AG04450 (cell line): Measurements from ENCODE around the gene OGFOD3. TPM values are rescaled to one million over a fixed set of nuclear protein-coding genes. Genes with fewer than 3 reads are reported as not detected.

Source experiments
- CTCF ChIA-PET: fragments of 300-600, 350-600 bp; formaldehyde crosslinking; extraction: SDS; loops from one replicate; lab custom pipeline; 2022; ENCODE audit warnings: antibody characterized with exemption, inconsistent platforms; lab: Charles Lee
- POLR2A ChIA-PET: fragments of 350-600 bp; formaldehyde crosslinking; extraction: SDS; loops from one replicate; lab custom pipeline; 2021; ENCODE audit warnings: antibody characterized with exemption, inconsistent platforms; lab: Yijun Ruan, JAX
- DNase-seq: peaks from one replicate; pipeline ENCODE4 v3.0.0-alpha.2; 2011; ENCODE audit warnings: low read depth, low spot score
- H3K27ac ChIP-seq: one replicate; pipeline ENCODE4 v1.5.1; 2012; ENCODE audit warnings: low read depth, low read length, control low read depth
- H3K27me3 ChIP-seq: one replicate; pipeline ENCODE4 v1.6.0; 2012; ENCODE audit warnings: low read length; ENCODE audit not compliant: control insufficient read depth, insufficient read depth
- H3K4me3 ChIP-seq: 2 replicates; pipeline ENCODE4 v1.5.1; 2011; ENCODE audit warnings: mild to moderate bottlenecking, low read depth, low read length, control low read depth
- H3K9me3 ChIP-seq: 2 replicates; pipeline ENCODE4 v1.5.1; 2012; ENCODE audit warnings: low read length; ENCODE audit not compliant: control insufficient read depth, insufficient read depth
- CTCF ChIP-seq: IDR thresholded peaks from 2 replicates; pipeline ENCODE4 v1.5.1; 2011; ENCODE audit warnings: low read depth, low read length, control low read depth, inconsistent platforms
- polyA plus RNA-seq: library from polyadenylated mRNA; depleted of rRNA; stranded (reverse); fragments of >200 nt; gene quantifications from 2 replicates; pipeline ENCODE4 v1.2.3, GENCODE V29; 2011

The OGFOD3 gene
- polyA plus RNA-seq, 1 experiment = 22.8 TPM

GRCh38 chr17:82390015-82390859, 28.1 kb downstream of the OGFOD3 start:
- DNase-seq = no peak
- Histone ChIP-seq H3K4me3 (no peak overlapping the region), H3K9me3 (no peaks in the 10 kb centered on the region; the same call in 1 of the 2 replicates), H3K27me3 (peaks cover 22% of the 10 kb centered on the region), H3K27ac (no peak overlapping the region)
- CTCF ChIA-PET = no interaction called here
- TF ChIP-seq CTCF = no peak
- POLR2A ChIA-PET = interaction anchor here (0.6 kb wide), 1 partner anchor 56 kb away, joined by 3 read pairs; no protein-coding TSS in a partner anchor

GRCh38 chr17:82389379-82389778, 29.0 kb downstream of the OGFOD3 start:
- Histone ChIP-seq H3K27me3 (peaks cover 30% of the 10 kb centered on the region), H3K27ac (no peak overlapping the region), H3K9me3 (no peaks in the 10 kb centered on the region; the same call in 1 of the 2 replicates), H3K4me3 (no peak overlapping the region)
- TF ChIP-seq CTCF = no peak
- no peak for DNase-seq
- CTCF ChIA-PET = no interaction called here
- POLR2A ChIA-PET = no interaction called here

DNA sequence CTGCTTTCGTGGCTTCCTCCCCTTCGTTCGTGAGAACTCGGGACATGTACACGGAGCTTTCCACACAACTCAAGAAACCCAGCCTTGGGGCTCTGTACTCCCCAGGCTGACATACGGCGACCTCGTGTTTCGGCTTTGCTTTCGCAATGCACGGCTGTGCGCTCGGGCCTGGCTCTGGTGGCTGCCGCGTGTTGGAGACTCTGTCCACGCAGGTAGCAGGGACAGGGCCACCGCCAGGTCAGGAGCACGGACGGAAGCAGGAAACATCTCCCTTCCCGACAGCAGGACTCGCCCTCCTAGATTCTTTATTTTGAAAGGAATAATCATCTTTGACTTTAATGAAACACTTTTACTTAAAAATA, 29.5 kb downstream of the OGFOD3 start:
- H3K4me3 ChIP-seq = no peak overlapping the region
- CTCF ChIA-PET = no interaction called here
- TF ChIP-seq CTCF = no peak
- H3K27me3 ChIP-seq = peaks cover 34% of the 10 kb centered on the region
- H3K9me3 ChIP-seq = no peaks in the 10 kb centered on the region; the same call in 1 of the 2 replicates
- POLR2A ChIA-PET = no interaction called here
- H3K27ac ChIP-seq = no peak overlapping the region
- DNase-seq = no peak

DNA sequence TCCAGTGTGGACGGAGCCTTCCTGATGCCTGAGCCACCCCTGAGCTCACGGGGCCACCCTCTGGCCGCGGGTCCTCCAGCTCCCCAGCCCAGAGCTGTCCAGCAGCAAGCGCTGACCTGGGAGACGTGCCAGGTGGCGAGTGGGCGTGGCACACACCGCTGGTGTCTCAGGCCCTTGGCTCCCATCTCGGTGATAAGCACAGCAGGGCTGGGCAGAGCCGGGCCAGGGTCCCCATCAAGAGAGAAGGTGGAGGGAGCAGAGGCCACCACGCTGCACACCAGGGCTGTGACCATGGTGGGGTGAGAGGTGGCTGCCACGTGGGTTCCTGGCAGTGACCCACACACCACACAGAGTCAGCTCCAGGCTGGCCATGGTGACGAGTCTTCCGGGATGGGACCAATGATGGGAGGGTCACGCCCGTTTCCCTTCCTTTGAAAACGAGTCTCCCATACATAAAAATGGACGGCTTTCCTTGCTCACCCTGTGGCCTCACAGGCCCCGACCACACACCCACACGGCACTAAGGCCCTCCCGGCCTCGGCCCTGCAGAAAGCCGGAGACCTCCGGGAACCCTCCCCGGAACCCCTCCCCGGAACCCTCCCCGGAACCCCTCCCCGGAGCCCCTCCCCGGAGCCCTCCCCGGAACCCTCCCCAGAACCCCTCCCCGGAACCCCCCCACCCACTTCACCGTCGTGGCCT, 30.0 kb downstream of the OGFOD3 start:
- no peak for DNase-seq
- H3K27me3 ChIP-seq = peaks cover 38% of the 10 kb centered on the region
- POLR2A ChIA-PET = no interaction called here
- TF ChIP-seq CTCF = no peak
- CTCF ChIA-PET = no interaction called here
- no peak overlapping the region for H3K27ac ChIP-seq
- no peak overlapping the region for H3K4me3 ChIP-seq
- H3K9me3 ChIP-seq = no peaks in the 10 kb centered on the region; the same call in 1 of the 2 replicates

DNA sequence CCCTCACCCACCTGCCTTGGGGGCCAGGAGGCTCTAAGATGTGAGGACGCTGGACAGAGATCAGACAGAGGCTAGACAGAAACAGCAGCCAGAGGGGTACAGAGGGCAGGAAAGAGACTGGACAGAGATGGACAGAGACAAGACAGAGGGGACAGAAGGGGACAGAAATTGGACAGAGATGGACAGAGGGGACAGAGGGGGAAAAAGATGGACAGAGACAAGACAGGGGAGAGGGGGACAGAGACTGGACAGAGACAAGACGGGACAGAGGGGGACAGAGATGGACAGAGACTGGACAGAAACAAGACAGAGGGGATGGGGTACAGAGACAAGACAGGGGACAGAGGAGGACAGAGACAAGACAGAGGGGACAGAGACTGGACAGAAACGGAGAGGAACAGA, 30.7 kb downstream of the OGFOD3 start:
- H3K27ac ChIP-seq = no peak overlapping the region
- DNase-seq = no peak
- H3K9me3 ChIP-seq = no peaks in the 10 kb centered on the region; the same call in 1 of the 2 replicates
- TF ChIP-seq CTCF = no peak
- H3K27me3 ChIP-seq = peaks cover 39% of the 10 kb centered on the region
- H3K4me3 ChIP-seq = no peak overlapping the region
- ChIA-PET POLR2A (no interaction called here), CTCF (no interaction called here)
